HCT116 (cell line): ENCODE results near the gene MTMR12. TPM values are rescaled to one million over a fixed set of nuclear protein-coding genes. Genes with fewer than 3 reads are reported as not detected.

Experiments
- ATAC-seq: fragments of 200-7000 bp; cut with Tn5 transposase; 2 replicates; pipeline ENCODE4 v1.9.1; 2020; ENCODE audit warnings: mild to moderate bottlenecking, moderate library complexity
- BruUV-seq: library from RNA; stranded (reverse); fragments of 400-500 nt; replicated peaks from 2 replicates; lab custom pipeline; 2021; lab: Mats Ljungman, UMichigan
- CTCF ChIA-PET: fragments of 300-600 bp; sonication (Branson Sonifier 250); formaldehyde crosslinking; loops from one replicate; lab custom pipeline; 2021; ENCODE audit warnings: antibody characterized with exemption; lab: Charles Lee
- POLR2A ChIA-PET: fragments of 300-600, 350-600 bp; sonication (Branson Sonifier 250); formaldehyde crosslinking; loops from one replicate; lab custom pipeline; 2021; ENCODE audit warnings: antibody characterized with exemption; lab: Charles Lee
- RAD21 ChIA-PET, 2 experiments: fragments of 300-600 bp; sonication (Branson Sonifier 250); formaldehyde crosslinking; loops; one replicate each; lab custom pipeline; 2023; ENCODE audit warnings: low total read pairs in 2 of 2; ENCODE audit not compliant: uncharacterized antibody in 2 of 2, unreplicated experiment in 2 of 2, low non-redundant PET in 1 of 2; lab: Charles Lee
- DNase-seq: peaks from one replicate; pipeline ENCODE4 v3.0.0-alpha.2; 2010; ENCODE audit warnings: low read depth, low spot score
- H2AFZ ChIP-seq: fragments of 200-600 bp; shearing (Covaris generic), sonication (generic); 2 replicates; pipeline ENCODE4 v1.6.1; 2017; ENCODE audit warnings: low read depth, mixed run types, mixed read lengths, antibody characterized with exemption, low read length; ENCODE audit not compliant: poor library complexity, severe bottlenecking
- H3K27ac ChIP-seq: 2 replicates; pipeline ENCODE4 v1.5.1; 2012; ENCODE audit warnings: low read depth, low read length
- H3K27me3 ChIP-seq: fragments of 200-600 bp; sonication (generic); 2 replicates; pipeline ENCODE4 v1.6.1; 2016; ENCODE audit warnings: mixed run types, low read length, mixed read lengths; ENCODE audit not compliant: insufficient read depth
- H3K36me3 ChIP-seq, 2 experiments: fragments of 200-500 bp in 1 of 2; fragments of 200-600 bp in 1 of 2; sonication (Bioruptor generic) in 1 of 2; sonication (generic) in 1 of 2; 2 replicates each; pipeline versions ENCODE4 v1.5.1 to v1.6.1; 2014 to 2016; ENCODE audit warnings: low read length in 2 of 2, inconsistent platforms in 1 of 2, mixed read lengths in 1 of 2, mixed run types in 1 of 2; ENCODE audit not compliant: insufficient read depth in 2 of 2, control insufficient read depth in 1 of 2
- H3K4me1 ChIP-seq, 2 experiments: fragments of 200-600 bp in 1 of 2; sonication (generic) in 1 of 2; 2 replicates each; pipeline versions ENCODE4 v1.5.1 to v1.6.1; 2012 to 2017; ENCODE audit warnings: low read length in 2 of 2, inconsistent platforms in 1 of 2, mild to moderate bottlenecking in 1 of 2, mixed read lengths in 1 of 2, mixed run types in 1 of 2, moderate library complexity in 1 of 2; ENCODE audit not compliant: insufficient read depth in 2 of 2, control insufficient read depth in 1 of 2
- H3K4me2 ChIP-seq: fragments of 200-600 bp; sonication (generic); 2 replicates; pipeline ENCODE4 v1.6.1; 2017; ENCODE audit warnings: mixed run types, low read length, mixed read lengths
- H3K4me3 ChIP-seq, 2 experiments: fragments of 200-600 bp in 1 of 2; sonication (generic) in 1 of 2; replicated peaks in 1 of 2; 2 replicates each; pipeline ENCODE4 v1.5.1; 2011 to 2016; ENCODE audit warnings: low read length in 2 of 2, control low read depth in 1 of 2, low read depth in 1 of 2, mild to moderate bottlenecking in 1 of 2, mixed read lengths in 1 of 2, mixed run types in 1 of 2
- H3K79me2 ChIP-seq: fragments of 200-600 bp; sonication (generic); 2 replicates; pipeline ENCODE4 v1.6.1; 2017; ENCODE audit warnings: mild to moderate bottlenecking, mixed run types, low read length, moderate library complexity, mixed read lengths; ENCODE audit not compliant: insufficient read depth
- H3K9ac ChIP-seq: fragments of 200-600 bp; sonication (generic); 2 replicates; pipeline ENCODE4 v1.6.1; 2016; ENCODE audit warnings: low read length, mixed read lengths
- H3K9me2 ChIP-seq: fragments of 200-600 bp; sonication (generic), shearing (Covaris generic); 2 replicates; pipeline ENCODE4 v1.6.1; 2017; ENCODE audit warnings: mixed run types, mild to moderate bottlenecking, moderate library complexity; ENCODE audit not compliant: insufficient read depth
- H3K9me3 ChIP-seq, 2 experiments: fragments of 200-500 bp in 1 of 2; fragments of 200-600 bp in 1 of 2; sonication (Bioruptor generic) in 1 of 2; sonication (generic) in 1 of 2; 2 replicates each; pipeline ENCODE4 v1.6.1; 2014 to 2017; ENCODE audit warnings: low read length in 2 of 2, mixed read lengths in 2 of 2, inconsistent platforms in 1 of 2, low read depth in 1 of 2, mild to moderate bottlenecking in 1 of 2, mixed run types in 1 of 2, moderate library complexity in 1 of 2; ENCODE audit not compliant: control insufficient read depth in 1 of 2, insufficient read depth in 1 of 2
- H4K20me1 ChIP-seq: fragments of 200-600 bp; sonication (generic), shearing (Covaris generic); 2 replicates; pipeline ENCODE4 v1.6.1; 2017; ENCODE audit warnings: mixed run types, mild to moderate bottlenecking, moderate library complexity; ENCODE audit not compliant: insufficient read depth
- CBX3 ChIP-seq: IDR thresholded peaks from 2 replicates; pipeline ENCODE4 v1.6.1; 2012; ENCODE audit warnings: low read depth
- EGR1 ChIP-seq: IDR thresholded peaks from 2 replicates; pipeline ENCODE4 v1.6.1; 2012; ENCODE audit warnings: low read depth
- EZH2phosphoT487 ChIP-seq: fragments of 200-600 bp; IDR thresholded peaks from 2 replicates; pipeline ENCODE4 v1.6.1; 2018; ENCODE audit warnings: antibody characterized with exemption, borderline replicate concordance
- RAD21 ChIP-seq: IDR thresholded peaks from 2 replicates; pipeline ENCODE4 v1.6.1; 2012; ENCODE audit warnings: low read depth, mild to moderate bottlenecking
- YY1 ChIP-seq: IDR thresholded peaks from 2 replicates; pipeline ENCODE4 v1.6.1; 2011; ENCODE audit warnings: low read length, low read depth, moderate library complexity, mild to moderate bottlenecking; ENCODE audit not compliant: insufficient replicate concordance; ENCODE audit errors: extremely low read depth
- ZBTB33 ChIP-seq: IDR thresholded peaks from 2 replicates; pipeline ENCODE4 v1.6.1; 2011; ENCODE audit warnings: mild to moderate bottlenecking, low read length, moderate library complexity; ENCODE audit not compliant: insufficient replicate concordance; ENCODE audit errors: extremely low read depth
- intact Hi-C: fragments of 100-400 bp; cut with micrococcal nuclease; formaldehyde crosslinking; loops from 2 replicates; pipeline ENCODE4 v1.10.0; 2022
- total RNA-seq: library from RNA; stranded (reverse); gene quantifications from one replicate; pipeline ENCODE4 v1.2.1, GENCODE V29; 2021; ENCODE audit not compliant: unreplicated experiment

MTMR12 gene
- total RNA-seq, 1 experiment from 2014 or later = 27.3 TPM

DNA sequence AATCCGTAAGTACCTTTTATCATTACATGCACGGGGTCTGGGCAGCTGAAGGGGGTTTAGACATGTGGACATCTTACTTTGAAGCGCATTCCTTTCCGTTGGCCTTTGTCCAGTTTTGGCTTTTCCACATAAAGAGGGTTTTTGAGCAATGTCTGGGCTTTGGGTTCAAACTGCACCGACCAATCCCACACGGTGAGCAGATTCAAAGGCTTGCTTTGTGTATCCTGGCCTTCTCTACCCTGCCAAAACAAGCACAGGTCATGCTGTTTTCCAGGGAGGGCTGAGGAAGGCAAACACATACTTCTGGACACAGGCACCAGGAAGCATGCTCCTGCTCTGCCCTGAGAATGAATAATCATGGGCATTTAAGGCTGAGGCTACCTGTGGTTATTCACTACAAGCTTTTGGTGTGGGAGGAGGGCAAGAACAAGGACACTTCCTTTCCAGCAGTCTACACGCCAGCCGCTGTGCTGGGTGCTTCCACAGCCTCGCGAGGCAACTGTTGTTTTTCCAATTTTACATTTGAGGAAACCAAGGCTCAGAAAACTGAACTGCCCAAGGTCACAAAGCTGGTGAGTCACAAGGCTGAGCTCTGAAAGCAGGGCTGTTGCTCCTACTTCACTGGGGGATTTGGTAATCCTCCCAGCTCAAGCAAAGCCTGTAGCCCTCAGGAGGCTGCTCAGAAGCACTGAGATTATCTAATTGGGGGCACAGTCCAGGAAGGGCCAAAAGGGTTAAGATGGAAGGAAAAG, 78.9 kb downstream of the MTMR12 start (continued):
- no peak for TF ChIP-seq RAD21

- ChIA-PET RAD21 (interaction anchor here (0.9 to 1.3 kb wide), 2 partner anchors 96 to 357 kb away, joined by 4 to 8 read pairs; no protein-coding TSS in a partner anchor), POLR2A (no interaction called here), CTCF (interaction anchor here (1.1 to 4.9 kb wide), 7 partner anchors 33 to 1188 kb away, joined by 3 to 40 read pairs (median 7); no protein-coding TSS in a partner anchor)
- peaks cover 0 to 3% of the 10 kb centered on the region in 2 experiments; a peak in 2 of 4 replicates for H3K36me3 ChIP-seq
- H3K9ac ChIP-seq = no peak overlapping the region
- no peaks in the 10 kb centered on the region for H3K9me3 ChIP-seq
- H3K9me2 ChIP-seq = no peaks in the 10 kb centered on the region
- no peak for DNase-seq
- ATAC-seq = no peak
- no peaks in the 10 kb centered on the region for H4K20me1 ChIP-seq
- no peaks in the 10 kb centered on the region for H3K27me3 ChIP-seq
- no TSS peak for BruUV-seq
- no peak overlapping the region for H2AFZ ChIP-seq
- peaks cover 0 to 10% of the 10 kb centered on the region in 2 experiments; a peak in 2 of 4 replicates for H3K4me1 ChIP-seq
- 0 out of 2 replicates have a peak overlapping the region, but pooled peaks have one; percentile 17 for H3K27ac ChIP-seq
- intact Hi-C loops = loop anchor here (2.0 to 5.0 kb wide), 3 partner anchors 359 to 948 kb away; no protein-coding TSS in a partner anchor
- H3K4me2 ChIP-seq = no peak overlapping the region
- no peak overlapping the region for H3K4me3 ChIP-seq
- TF ChIP-seq ZBTB33 (no peak), EZH2phosphoT487 (no peak), EGR1 (no peak), CBX3 (no peak), YY1 (no peak)
- no peaks in the 10 kb centered on the region for H3K79me2 ChIP-seq
Observed at GRCh38 chr5:32233220-32233695, 79.5 kb downstream of the MTMR12 start.
